Stimulated activated CD4-positive, alpha-beta T cell treated with anti-CD3 and anti-CD28 coated beads, TNF-alpha, amount 100 ng/mL, for 24 hours (primary cell): Measurements from ENCODE around the gene CTAGE1.
A peak's percentile ranks its signal among the peaks of the same experiment; 100 is the strongest.

Source experiments
- DNase-seq, 3 experiments: peaks; one replicate each; pipeline ENCODE4 v3.0.0-alpha.2; 2020; ENCODE audit warnings: low read depth in 3 of 3

CTAGE1 gene

DNA sequence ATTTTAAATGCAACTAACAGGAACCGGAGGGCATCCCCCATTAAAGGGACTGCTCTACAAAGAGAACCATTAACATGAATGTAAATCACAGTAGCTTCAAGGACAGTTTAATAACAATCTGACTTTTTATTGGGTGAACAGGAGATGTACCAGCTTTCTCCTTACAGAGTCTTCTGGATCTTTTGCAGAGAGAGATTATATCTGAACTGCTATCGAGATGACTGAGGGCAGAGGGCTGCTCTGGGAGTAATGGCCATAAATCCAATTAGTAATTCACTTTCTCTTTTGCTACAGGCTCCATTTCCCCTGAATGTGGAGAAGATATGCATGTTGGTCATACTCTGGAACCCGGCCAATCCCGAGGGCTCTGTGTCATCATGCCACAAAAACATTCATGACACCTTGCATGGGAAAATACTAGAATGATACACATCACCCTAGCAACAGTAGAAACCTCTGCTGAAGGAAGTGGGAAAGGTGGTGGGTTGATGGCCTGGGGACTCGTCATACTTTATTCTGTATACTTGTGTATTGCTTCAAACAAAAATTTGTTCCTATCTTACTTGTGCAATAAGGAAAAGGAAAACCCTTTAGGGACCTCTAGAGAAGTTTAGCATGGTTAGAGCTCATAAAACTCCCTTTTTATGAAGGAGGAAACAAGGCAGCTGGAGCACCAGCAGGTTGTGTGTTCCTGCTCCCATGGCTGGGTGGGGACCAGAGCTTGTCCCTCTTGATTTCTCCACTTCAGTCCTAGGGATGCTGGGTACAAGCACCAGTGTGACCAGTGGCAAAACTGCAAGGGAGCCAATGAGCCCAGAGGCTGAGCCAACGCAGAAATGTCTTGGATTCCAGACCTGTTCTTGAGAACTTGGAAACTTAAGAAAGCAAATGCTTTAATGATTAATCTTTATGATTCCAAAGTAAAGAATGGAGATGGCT lies 26.0 kb downstream of the CTAGE1 start:
- peak in 1 of 3 experiments; percentile 12 for DNase-seq

DNA sequence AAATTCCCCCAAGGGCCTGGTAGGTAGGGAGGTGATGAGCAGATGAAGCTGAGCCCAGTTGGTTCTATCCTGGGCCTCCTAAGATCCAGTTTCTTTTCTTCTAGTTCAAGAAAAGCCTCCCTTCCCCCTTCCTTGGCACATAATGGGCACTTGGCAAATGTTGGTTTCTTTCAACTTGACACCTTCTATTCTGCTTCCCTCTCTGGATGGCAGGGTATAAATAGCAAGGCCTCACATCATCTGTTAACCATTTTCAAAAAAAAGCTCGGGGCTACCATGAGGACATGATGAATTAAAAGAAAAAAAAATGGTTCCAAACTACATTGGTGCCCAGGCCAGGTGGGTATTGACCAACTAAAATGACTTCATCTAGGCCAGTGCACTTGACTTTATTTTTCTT lies 29.9 kb downstream of the CTAGE1 start:
- no peak for DNase-seq

DNA sequence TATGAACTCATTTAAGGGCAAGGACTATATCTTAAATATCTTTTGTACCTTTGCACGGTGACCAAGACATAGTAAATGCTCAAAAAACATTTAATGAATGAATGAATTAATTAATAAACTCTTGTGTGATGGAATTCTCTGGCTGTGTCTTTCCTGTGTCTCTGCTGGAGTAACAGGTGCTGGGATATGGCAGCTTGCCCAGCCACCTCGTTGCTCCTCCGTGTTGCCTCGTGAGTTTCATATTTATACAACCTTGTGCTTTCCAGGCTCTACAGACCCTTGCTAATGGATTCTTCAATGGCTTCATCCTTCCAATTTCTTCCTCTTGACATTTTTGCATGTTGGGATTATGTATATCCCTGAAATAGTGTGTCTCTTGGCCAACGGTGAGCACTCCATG lies 30.4 kb downstream of the CTAGE1 start:
- DNase-seq, result no peak

DNA sequence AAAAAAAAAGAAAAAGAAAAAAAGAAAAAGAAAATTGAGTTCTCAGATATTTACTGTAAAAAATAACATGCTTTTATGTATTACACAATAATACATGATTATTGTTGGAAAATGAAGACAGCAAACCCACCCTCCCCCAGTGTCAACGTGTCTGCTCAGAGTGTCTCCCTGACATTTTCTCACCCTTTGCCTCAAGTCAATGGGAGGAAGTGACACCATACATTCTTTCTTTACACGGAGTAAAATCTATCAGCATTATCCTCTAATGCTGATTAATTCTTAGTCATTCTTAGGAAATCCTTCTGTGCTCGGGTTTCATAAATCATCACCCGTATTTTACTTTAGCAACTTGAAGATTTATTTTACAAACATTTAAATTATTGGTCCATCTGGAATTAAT lies 32.0 kb downstream of the CTAGE1 start:
- DNase-seq, result no peak

DNA sequence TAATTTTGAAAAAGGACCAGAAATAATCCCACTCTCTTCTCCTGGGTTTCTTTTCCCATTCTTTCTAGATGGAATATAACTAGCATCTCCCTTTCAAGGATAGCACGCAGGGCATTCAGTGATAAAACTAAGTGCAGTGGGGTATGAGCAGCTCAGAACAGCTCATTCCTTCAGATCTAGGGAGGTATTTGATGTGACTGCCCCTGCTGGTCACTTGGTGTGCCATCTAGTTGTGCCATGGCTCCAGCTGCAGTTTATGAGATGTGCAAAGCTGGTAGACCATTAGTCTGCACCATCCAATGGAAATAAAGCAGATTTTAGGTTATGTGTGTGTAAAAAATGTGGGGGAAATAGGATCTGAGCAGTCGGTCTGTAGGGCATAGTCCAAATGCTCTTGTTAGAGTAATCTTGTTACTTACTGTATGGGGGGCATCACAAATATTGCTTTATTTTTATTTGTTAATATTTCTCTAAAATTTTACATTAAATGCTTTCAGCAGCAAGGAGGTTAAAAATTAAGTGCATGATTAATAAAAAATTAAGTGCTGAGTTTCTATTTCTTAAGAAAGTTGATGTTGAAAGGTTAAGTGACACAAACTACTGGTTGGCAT lies 38.9 kb downstream of the CTAGE1 start:
- no peak for DNase-seq

DNA sequence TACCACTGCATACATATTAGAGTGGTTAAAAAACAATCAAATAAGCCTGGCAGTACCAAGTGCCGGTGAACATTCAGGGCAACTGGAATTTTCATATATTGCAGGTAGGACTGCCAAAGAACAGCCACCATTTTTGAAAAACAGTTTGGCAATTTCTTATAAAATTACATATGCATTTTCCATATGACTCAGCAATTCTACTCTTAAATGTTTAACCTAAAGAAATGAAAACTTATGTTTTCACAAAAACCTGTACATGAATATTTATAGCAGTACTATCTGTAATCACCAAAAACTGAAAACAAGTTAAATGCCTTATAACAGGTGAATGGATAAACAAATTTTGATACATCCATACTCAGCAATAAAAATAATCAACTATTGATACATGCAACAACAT lies 39.9 kb downstream of the CTAGE1 start:
- DNase-seq, result no peak

DNA sequence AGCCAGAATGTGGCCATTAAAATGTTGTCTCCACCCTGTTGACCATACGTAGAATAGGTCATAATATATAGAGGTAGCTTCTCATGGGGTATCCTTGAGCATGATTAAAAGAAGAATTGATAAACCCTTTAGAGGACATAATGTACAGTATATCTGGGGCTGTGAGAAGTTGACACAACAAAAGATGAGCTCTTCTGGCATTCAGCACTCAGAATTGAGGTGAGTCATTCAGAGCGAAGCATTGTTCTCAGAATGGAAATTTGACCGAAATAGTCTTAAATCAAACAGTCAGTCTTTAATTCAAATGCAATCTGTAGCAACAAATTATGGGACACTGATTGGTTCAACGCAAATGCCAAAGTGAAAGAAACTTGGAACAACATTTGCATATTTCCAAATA lies 47.3 kb downstream of the CTAGE1 start:
- DNase-seq, result no peak

DNA sequence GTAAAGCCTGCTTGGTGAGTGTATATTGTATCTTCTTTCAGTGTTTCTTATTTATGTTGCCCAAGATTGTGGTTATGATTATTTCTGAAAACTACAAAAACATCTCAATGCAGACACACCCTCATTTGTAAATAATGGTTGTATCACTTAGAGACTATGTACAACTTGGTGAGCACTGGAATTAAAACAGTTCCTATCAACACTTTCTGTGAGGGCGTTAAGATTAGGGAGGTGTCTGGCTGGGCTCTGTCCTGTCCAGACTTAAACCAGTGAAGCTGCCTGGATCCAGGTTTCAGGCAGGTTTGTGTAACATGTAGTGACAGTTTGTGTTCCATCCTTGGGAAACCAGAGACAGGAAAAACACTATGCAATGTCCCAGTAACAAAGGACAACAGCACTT lies 49.7 kb downstream of the CTAGE1 start:
- DNase-seq, result no peak

DNA sequence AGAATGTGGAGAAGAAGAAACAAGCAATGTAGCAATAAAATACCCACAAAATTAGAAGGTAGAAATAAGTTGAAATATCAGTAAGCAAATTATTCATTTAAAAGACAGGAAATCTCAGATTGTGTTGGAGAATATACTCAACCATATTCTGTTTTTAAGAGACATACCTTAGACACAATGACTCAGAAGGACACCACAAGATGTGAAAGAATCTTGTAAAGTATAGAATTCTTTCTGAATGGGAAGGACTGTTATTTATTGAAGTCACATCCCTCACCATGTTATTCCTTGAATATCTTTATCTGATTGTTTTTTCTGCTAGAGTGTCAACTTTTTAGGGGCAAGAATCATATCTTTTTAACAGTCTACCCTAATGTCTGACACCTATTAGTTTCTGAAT lies 50.4 kb downstream of the CTAGE1 start:
- no peak for DNase-seq

DNA sequence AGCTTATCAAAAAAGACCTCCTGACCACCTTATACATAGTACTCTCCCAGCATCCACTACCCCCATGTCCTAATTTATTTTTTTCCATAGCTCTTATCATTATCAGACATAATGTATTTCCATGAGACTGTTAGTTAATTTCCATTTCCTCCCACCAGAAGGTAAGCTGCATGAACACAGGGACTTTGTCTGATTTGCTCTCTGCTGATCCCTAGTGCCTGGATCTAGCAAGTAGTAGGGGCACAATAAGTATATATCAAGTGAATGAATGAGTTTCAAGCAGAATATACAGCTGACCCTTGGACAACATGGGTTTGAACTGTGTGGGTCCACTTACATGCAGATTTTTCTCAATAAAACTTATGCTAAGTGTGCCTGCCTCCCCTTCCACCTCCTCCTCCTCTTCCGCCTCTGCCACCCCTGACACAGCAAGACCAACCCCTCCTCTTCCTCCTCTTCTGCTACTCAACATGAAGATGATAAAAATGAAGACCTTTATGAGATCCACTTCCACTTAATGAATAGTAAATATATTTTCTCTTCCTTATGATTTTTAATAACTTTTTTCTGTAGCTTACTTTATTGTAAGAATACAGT lies 53.8 kb downstream of the CTAGE1 start:
- no peak for DNase-seq
